NK-92 (cell line): Measurements from ENCODE around the gene PKD2.
"Not testable (repeated sequence)": the region's sequence is repeated elsewhere in the genome, so short reads cannot be mapped to it uniquely, and the experiment has no call there.

ENCODE experiments used
- DNase-seq: peaks from one replicate; lab custom pipeline; 2025; ENCODE audit not compliant: unreplicated experiment; lab: John Stamatoyannopoulos, UW

PKD2 gene

DNA sequence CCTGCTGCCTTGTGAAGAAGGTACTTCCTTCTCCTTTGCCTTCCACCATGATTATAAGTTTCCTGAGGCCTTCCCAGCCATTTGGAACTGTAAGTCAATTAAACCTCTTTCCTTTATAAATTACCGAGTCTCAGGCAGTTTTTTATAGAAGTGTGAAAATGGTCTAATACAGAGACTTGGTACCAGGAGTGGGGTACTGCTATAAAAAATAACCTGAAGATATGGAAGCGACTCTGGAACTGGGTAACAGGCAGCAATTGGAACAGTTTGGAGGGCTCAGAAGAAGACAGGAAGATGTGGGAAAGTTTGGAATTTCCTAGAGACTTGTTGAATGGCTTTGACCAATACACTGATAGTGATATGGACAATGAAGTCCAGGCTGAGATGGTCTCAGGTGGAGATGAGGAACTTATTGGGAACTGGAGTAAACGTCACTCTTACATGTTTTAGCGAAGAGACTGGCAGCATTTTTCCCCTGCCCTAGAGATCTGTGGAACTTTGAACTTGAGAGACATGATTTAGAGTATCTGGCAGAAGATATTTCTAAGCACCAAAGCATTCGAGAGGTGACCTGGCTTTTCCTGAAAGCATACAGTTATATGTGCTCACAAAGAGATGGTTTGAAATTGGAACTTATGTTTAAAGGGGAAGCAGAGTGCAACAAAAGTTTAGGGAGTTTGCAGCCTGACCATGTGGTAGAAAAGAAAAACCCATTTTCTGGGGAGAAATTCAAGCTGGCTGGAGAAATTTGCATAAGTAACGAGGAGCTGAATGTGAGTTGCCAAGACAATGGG, 18.6 kb downstream of the PKD2 start:
- not testable (repeated sequence) for DNase-seq

DNA sequence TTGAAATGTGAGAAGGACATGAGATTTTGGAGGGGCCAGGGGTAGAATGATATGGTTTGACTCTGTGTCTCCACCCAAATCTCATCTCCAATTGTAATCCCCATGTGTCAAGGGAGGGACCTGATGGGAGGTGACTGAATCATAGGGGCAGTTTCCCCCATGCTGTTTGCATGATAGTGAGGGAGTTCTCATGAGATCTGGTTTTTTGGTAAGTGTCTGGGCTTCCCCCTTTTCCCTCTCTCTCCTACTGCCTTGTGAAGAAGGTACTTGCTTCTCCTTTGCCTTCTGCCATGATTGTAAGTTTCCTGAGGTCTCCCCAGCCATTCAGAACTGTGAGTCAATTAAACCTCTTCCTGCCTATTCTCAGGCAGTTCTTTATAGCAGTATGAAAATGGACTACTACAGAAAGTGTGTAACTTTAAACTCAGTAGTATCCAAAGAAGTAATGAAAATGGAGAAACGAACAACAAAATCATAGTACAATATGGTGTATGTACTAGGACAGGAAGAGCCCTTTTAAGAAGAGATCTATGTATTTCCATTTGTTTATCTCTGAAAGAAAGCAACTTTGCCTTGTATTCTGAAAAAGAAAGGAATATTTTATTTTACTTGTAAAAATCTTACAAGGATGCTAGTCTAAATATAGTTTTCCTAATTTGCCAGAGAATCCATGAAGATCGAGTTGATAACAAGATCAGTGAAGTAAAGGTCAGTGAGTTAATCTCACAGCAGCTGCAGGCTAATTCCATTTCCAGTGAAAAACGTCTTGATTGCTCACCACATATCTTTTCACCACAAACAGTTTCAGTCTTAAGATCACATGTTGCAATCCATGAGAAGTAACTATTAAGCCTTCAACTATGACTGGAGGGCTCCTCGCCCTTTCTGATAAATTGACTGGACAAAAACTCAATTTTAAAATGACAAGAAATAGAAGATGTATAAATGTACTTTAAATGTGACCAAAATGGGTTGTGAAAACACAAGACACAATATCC, 20.5 kb downstream of the PKD2 start:
- no peak for DNase-seq

DNA sequence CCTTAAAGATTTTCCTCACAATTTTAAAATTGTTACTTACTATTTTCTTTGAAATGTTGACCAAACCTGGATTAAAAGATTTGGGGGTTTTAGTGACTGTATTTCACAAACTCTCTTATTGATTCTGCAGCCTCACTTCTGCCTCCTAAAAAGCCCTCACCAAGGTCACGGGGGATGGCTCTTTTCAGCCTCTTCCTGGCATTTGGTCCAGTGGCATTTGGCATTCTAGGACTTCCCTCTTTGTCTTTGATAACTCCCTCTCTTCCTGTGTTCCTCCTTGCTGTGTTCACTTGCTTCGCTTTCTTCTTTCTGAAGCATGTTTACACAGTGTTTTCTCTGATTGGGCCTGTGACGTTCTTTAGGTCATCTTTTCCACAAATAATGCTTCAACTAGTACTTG, 21.5 kb downstream of the PKD2 start:
- DNase-seq = no peak

DNA sequence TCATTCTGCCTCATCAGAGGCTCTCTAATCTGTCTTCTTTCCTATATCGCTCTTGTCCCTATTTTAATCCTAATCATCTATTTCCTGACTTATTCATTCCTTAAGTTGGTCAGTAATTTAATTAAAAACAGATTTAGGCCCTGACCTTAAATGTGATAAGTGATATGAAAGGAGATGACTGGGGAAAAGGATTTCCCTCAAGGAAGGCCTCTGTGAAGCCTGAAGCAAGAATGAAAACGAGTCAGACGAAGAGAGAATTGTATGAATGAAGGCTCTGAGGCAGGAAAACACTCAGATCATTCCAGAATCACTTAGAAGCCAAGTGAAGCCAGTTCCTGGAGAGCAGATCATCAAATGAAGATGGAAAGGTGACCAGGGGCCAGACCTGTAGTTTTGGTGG, 22.1 kb downstream of the PKD2 start:
- DNase-seq = no peak

DNA sequence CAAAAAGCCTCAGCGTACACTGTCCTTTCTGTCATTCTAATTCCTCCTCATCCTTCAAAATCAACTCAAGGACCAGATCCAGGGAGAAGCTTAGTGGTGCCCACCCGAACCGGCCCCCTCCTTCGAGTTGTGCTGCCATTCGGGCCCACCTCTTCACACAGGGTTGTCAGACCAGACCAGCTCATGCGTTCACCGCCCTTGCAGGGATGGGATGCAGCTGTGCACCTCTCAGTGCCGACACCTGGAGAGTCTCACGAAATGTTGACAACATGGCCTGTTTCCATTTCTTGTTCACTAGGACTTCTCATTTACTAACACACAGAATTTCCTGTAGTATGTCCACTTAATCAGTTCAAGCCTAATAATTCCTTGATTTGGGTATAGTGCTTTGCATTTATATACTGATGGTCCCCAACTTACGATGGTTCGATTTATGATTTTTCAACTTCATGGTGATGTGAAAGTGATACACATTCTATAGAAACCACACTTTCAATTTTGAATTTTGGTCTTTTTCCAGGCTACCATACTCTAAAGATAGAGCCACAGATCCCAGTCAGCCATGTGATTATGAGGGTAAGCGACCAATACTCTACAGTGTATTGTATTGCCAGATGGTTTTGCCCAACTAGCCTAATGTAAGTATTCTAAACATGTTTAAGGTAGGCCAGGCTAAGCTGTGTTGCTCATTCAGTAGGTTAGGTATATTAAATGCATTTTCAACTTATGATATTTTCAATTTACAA, 23.3 kb downstream of the PKD2 start:
- DNase-seq = no peak

DNA sequence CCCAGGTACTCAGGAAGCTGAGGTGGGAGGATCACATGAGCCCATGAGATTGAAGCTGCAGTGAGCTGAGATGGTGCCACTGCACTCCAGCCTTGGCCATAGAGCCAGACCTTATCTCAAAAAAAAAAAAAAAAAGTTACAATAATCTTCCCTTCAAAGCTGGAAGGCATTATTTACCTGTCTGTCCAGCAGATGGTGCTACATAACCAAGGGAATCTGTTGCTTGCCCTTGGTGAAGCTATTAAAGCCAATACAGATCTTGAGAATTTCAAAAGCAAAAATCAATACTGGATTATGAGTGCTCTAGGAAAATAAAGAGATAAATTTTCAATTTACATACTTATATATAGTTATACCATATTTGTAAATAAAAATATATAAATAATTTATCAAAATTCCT, 25.9 kb downstream of the PKD2 start:
- no peak for DNase-seq

DNA sequence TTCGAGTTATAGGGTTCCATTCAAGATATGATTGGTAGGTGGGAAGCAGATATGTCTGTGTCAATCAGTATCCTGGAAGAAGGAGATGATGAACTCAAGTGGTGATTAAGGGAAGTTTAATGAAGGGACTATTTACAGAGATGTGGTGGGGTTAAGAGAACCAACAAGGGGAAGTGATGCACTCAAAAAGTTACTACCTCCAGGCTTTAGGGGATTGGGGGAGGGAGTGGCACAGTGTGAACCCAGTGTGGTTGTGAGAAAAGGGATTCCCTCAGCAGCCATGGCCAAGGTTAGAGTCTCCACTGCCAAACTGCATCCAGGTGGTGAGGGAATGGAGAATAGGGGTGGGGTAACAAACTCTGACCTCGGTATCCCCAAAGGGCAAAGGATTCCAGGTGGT, 27.9 kb downstream of the PKD2 start:
- no peak for DNase-seq

DNA sequence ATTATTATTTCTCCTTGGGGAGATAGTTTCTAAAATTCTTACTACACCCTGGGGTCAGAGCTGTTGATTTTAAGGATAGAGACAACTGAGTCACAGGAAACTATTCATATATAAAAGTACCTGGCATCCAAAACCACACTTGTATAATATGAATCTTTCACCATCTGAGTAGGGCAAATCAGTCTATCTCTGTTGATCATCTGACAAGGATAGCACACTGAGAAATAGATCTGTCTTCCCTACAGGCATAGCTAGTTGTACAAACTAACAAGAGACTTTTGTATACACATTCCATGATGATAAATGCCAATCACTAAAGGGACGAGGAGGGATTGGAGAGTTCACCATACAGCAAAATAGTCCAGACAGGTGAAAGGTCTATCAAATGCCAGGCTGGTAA, 30.0 kb downstream of the PKD2 start:
- DNase-seq = no peak

DNA sequence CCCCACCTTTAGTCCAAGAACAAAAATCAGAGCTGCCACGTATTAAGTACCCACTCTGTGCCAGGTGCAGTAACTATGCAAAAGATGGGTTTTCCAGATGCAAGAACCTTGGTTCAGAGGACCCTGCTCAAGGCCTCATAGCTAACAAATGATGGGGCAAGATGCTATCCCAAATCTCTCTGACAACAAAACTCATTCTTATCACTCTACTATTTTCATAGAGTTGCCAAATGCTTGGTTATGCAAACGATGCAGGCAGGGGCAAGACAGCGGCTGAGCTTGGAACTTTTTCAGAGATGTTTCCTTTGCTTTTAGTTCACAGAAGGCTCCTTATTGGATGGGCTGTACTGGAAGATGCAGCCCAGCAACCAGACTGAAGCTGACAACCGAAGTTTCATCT, 30.5 kb downstream of the PKD2 start:
- no peak for DNase-seq

DNA sequence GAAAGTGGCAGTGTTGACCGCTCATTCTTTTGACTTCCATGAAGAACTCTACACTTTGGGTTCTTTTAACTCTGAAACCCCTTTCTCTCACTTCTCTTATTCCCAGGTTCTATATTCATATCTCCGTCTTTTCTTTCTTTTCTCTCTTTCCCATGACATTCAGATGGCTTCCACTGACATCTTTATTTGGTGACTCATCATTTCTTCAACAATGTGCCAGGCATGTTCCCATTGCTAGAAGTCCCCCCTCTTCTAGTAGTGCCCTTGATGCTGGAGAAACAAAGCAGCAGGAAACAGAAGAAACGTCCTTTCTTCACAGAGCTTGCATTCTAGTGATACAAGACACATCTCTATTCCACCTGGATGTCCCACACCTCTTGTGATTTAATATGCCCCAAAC, 33.3 kb downstream of the PKD2 start:
- DNase-seq = no peak

DNA sequence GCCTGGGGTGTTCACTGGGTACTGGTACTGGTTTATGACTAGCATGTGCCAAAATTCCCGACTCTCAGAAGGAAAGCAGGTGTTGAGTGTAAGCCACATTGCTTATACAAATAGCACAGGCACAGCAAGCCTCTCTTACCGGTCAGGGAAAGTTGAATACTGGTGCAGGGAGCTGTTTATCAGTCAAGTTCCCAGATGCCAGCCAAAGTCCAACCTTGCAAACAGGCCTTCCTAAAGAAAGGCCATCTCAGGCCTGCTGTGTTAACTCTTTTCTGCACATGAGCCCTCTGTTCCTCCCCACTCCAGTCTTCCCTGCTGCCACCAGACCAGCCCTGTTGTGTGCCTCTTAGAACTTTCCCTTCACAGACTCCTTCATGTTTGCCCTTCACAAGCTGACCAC, 34.2 kb downstream of the PKD2 start:
- DNase-seq = no peak

DNA sequence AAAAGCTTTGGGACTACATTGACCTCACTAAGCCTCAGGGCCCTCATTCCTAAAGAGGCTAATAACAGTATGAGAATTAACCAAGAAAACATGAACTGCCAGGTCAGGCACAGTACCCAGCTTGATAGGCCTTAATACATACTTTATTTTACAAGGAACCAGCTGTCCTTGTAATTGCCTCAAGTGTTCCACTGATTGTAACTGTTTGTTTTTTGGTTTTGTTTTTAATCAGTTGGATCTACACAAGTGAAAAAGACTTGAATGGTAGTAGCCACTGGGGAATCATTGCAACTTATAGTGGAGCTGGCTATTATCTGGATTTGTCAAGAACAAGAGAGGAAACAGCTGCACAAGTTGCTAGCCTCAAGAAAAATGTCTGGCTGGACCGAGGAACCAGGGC, 35.6 kb downstream of the PKD2 start:
- no peak for DNase-seq

DNA sequence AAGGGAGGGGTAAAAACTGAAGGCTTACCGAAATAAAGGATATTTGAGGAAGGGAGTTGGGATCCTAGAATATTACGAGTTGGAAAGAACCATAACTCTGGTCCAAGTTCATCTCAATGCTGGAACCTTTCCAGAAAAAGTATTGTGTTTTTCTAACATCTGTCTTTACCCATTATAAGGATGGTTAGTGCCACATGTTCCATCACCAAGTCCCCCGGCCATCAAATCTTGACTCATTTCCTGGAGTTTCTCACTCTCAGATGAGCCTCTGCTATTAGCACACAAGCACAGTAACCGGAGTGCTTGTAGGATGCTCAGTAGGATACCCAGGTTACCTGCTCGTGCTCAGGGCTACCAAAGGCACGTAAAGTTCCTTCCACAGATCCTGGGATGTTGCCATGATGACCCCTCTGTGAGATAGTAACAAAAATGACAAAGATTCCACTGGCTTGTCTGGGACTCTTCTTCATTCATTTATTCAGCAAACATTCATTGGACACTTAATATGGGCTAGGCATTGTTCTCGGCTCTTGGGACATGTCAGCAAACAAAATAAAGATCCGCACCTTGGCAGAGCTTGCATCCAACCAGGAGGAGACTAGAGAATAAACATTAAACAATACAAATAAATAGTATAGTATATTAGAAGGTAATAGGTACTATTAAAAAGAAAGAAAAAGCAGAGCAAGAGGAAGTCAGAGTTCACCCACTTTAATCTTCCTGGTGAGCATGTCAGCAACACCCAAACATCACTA, 36.3 kb downstream of the PKD2 start:
- DNase-seq = no peak

DNA sequence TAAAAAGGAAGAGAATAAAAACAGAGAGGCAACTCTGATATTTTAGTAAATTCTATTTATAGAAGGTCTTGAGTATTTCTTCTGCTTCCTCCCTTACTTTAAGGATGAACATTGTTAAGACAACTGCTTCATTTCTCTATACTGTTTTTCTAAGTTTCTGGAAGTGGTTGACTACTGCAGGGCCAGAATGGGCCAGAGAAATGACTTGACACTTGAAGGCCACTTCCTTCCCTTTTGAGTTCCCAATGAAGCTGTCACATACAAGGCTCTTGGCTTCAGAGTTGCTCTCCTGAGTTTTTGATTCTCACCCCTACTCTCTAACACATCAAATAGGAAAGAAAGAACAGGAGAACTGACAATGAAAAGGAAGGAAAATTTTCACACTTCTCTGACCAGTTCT, 37.6 kb downstream of the PKD2 start:
- no peak for DNase-seq

DNA sequence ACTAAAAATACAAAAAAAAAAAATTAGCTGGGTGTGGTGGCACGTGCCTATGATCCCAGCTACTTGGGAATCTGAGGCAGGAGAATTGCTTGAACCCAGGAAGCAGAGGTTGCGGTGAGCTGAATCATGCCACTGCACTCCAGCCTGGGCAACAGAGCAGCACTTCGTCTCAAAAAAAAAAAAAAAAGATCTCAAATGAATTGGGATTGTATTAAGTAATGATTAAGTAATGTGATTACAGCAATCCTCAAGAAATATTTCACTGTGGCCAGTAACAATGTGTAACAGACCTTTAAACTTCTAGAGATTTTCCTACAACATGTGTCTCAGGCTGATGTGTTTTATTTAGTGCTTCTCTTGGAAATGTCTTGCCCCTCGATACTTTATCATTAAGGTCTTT, 46.8 kb downstream of the PKD2 start:
- DNase-seq = no peak

DNA sequence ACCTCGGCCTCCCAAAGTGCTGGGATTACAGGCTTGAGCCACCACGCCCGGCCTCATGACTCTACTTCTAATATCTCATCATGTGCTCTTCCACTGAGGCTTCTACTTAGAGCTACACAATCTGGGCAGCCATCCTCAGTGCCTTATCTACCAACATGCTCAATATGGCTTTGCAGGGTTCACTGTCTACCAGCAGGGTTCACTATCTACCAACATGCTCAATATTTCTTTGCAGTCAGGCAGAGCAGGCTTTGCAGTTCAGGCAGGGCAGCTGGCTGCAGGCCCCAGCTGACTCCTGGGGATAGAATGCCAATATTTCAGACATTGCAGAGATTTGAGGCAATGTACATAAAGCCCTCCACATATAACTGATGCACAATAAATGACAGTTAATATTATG, 47.5 kb downstream of the PKD2 start:
- DNase-seq = no peak

DNA sequence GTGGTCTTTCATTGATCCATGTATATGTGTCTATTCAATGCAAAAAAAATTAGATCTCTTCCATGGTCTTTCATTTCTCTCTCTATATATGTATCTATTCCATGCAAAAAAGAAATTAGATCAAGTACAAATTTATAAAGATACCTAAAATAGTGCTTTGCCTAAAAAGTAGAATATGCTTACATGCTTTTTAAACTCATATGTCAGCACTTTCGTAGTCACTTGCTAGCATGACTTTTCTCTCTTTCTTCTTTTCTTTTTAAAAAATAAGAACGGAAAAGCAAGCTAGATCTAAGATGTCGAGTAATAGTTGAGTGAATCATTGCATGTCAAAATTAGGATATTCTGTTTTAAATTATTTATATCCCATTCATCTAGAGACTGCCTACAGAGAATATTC, 50.9 kb downstream of the PKD2 start:
- DNase-seq = no peak

DNA sequence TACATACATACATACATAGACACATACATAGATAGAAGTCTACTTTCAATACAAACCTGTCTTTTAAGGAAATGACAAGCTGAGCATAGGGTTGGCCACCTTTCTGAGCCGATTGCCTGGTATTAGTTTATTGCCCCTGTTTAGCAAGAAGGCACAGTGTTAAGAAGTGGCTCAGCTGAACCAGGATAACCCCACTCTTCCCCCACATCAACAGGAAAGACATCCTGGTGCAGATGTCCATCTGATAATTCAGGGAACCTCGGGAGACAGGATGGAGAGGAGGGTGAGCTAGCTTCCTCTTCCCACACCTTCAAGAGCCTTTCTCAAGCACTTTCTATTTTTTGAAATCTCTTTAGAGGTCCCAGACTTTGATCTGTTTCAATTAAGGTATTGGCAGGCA, 52.3 kb downstream of the PKD2 start:
- no peak for DNase-seq

DNA sequence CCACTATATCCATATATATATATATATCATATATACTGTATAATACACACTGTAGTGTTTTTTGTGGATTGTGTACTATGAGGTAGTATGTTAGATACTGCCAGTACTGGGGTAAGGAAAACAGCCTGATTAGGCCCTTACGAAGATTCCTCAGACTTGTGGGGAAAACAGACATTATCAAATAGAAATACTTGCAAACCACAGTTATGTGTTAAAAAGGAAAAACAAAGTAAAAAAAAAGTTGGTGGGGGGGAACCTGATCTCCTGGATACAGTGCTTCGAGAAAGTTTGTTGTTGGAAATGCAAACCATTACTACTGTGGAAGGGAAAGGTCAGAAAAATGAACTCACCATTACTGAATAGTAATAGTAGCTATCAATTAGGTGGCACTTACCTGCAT, 53.0 kb downstream of the PKD2 start:
- no peak for DNase-seq

DNA sequence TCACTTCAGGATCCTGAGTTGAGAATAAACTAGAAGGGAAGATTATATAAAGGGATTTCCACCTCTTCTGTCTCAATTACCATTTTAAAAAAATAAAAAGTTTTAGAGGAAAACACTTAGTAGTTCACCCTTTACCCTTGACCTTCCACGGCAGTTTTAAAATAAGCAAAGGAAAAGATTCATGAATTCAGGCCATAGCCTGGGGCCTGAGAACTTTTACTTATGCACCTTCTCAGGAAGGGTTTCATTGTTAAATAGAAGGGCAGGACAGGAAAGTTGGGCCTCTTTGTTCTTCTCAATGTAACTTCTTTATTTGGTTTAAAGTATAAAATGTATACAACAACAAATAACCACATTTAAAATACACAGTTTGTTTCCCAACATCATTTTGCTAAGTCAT, 54.9 kb downstream of the PKD2 start:
- DNase-seq = no peak

DNA sequence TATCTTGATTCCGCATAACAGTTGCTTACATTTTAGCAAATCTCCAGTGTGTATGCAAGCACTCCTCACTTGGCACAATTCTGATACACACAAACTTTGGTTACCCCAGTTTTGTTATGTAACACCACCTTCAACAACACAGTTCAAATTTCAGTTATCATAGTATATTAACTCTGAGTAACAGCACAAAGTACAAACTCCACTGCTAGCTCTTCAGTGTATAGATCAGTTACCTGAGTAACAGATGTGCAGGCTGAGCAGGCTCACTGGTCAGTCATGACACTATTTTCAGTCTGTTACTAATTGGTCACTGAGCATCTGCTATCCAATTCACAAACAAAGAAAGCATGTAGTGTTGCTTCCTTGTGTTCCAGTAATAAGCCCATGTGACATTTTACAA, 55.4 kb downstream of the PKD2 start:
- DNase-seq = no peak
